NK-92 (cell line): Measurements from ENCODE around the gene CNNM4.

Experiments
- DNase-seq: peaks from one replicate; lab custom pipeline; 2025; ENCODE audit not compliant: unreplicated experiment; lab: John Stamatoyannopoulos, UW

The CNNM4 gene

DNA sequence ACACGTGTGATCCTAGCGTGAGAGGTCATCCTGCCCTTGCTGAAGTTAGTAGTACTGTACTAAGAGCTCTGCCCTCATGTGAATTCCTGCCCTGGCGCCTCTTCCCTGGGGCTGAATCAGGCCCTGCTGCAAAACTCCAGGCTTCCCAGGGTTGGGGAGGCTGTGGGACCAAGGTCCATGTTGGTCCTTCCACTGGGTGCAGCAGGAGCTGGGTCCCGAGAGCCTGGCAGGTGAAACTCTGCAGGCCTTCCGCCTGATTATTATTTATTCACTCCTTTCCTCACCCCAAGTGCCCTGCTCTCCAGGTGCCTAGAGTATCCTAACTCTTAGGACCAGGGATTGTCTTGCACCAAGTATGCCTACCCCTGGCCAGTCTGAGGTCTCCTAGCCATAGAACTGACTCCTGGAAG lies 50.1 kb downstream of the CNNM4 start:
- no peak for DNase-seq

DNA sequence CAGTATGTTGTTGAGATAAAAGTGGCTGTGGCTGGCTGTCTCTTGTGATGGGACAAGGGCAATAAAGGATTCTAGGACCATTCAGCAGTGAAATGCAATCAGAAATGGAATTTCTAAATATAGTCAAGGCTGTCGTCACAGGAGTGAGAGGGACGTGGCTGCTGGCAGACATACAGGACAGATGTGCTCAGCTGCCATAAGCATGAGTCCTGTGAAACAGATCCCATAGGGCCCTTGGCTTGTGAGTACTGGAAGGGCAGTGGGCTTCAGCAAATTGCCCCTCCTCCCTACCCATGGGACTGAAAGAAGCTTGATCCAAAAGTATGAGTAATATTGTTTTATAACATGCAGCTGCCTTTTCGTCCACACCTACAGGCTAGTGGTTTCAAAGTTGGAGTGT lies 51.2 kb downstream of the CNNM4 start:
- DNase-seq: no peak

DNA sequence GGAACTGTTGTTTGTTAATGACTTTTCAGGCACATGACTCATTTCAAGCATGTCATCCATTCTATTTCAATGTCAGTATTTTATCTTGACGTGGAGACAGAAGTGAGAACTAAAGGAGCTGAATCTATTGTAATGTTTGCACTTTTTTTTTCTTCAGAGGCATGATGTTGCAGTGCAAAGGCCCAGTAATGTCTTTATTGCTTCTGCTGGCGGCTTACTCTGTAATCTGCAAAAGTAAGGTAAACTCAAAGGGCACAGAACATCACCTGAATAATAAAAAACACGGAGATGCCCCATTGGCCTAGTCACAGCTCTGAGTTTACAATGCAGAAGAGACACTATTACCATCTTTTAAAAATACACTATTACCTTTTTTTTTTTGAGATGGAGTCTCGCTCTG lies 53.0 kb downstream of the CNNM4 start:
- no peak for DNase-seq

DNA sequence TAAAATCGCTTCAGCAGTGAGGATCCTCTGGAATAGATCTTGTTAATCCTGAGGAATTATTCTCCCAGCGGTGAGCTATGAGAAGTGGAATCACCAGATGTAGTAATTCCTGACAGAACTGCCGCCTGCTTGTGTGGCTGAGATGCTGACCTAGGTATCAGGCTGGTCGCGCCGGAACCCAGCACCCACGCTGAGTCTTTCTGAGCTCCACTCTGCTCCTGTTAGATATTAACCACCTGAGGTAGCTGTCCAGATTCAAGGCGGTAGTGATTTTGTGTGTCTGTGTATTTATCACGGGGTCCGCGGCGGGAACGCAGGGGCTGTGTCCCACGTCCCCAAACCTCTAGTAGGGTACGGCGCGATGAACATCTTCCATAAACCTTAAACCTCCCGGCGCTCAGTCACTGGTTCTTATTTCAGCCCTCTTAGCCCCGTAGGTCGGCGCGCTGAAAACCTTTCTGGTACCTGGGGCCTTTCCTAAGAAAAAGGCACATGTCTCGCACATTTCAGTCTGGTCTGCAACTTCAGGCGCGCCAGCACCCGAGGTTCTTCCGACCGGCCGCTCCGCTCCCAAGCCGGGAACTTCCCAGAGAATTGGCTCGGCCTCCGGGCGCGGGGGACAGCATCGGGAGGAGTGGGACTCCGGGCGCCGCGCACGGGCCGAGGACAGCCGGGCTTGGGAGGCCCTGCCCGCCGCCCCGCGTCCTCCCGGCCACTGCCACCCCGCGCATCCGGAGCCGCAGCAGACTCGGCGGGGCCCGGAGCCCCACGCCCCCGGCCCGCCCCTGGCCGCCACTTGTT lies 54.8 kb downstream of the CNNM4 start:
- DNase-seq: no peak

DNA sequence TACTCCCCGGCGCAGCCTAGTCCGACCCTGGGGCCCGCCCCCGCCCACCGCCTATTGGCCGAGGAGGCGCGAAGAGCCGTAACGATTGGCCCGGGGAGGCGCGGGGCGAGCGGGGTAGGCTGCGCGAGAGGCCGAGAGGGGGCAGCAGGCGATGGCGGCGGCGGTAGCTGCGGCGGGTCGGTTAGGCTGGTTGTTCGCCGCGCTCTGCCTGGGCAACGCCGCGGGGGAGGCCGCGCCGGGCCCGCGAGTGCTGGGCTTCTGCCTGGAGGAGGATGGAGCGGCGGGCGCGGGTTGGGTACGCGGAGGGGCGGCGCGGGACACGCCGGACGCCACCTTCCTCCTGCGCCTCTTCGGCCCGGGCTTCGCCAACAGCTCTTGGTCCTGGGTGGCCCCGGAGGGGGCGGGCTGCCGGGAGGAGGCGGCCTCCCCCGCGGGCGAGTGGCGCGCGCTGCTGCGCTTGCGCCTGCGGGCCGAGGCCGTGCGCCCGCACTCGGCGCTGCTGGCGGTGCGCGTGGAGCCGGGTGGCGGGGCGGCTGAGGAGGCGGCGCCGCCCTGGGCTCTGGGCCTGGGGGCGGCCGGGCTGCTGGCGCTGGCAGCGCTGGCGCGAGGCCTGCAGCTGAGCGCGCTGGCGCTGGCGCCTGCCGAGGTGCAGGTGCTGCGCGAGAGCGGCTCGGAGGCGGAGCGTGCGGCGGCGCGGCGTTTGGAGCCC lies 55.6 kb downstream of the CNNM4 start, which contains the start of gene CNNM3:
Gene CNNM3 (plus strand): TSS at position 142 of the 709 bp plus-strand sequence. CDS start 10 bp downstream, at position 152.
- peak; percentile 11 for DNase-seq

DNA sequence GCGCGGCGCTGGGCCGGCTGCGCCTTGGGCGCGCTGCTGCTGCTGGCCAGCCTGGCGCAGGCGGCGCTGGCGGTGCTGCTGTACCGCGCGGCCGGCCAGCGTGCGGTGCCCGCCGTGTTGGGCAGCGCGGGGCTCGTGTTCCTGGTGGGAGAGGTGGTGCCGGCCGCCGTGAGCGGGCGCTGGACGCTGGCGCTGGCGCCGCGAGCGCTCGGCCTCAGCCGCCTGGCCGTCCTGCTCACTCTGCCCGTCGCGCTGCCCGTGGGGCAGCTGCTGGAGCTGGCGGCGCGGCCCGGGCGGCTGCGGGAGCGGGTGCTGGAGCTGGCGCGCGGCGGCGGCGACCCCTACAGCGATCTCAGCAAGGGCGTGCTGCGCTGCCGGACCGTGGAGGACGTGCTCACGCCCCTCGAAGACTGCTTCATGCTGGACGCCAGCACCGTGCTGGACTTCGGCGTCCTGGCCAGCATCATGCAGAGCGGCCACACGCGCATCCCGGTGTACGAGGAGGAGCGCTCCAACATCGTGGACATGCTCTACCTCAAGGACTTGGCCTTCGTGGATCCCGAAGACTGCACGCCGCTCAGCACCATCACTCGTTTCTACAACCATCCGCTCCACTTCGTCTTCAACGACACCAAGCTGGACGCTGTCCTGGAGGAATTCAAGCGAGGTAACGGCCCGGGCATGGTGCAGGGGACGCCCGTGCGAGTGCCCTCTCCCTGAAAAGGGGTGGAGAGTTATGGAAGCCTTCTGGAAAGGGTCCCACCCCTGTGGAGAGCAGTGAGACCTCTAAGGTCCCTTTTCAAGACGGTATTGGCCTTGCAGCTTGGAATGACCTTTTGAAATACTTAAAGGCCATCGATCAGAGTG lies 56.4 kb downstream of the CNNM4 start:
- no peak for DNase-seq

DNA sequence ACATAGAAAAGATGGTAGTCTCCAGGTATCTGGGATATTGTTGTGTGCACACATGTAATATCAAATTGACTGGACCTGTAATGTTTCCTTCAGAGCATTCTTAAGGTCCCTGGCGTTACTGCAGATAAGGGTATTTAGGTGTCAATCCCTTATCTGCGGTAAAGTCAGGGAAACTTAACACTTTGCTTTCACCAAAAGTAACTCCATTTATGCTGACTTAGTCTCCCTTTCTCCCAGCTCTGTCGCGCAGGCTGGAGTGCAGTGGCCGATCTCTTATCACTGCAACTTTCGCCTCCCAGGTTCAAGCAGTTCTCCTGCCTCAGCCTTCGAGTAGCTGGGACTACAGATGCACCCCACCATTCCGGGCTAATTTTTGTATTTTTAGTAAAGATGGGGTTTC lies 57.2 kb downstream of the CNNM4 start:
- no peak for DNase-seq

DNA sequence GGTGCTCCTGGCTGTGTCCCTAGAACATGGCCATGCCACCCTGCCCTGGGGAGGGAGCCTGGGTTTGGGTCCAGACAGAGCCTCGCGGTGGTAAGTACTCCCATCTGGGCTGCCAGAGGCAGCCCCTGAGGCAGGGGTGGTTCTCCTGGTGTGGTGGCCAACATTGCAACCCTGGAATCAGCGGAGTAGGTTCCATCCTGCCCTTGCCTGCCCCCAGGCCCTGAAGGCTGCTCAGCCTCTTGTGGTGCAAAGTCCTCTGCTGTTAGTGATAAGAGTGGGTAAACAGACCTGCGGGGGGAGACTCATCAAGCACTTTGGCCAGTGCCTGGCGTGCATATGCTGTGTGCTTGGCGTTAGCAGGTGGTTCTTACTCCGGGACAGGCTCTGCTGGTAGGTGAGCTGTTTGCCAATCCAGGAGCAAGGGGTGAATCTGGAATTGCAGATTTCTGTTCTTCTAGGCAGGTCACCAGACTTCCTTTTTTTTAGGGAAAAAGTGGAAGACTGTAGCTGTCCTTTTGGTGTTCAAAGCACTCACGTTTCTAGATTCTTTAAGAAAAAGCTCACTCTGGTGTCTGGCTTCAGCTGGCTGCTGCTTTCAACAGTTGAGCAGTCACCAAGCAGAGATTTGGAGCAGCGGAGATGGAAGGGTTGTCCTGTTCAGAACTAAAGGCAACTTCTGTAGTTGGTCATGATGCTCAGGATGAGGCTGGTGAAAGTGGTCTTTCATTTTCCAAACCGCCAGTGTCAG lies 58.6 kb downstream of the CNNM4 start:
- DNase-seq: no peak

DNA sequence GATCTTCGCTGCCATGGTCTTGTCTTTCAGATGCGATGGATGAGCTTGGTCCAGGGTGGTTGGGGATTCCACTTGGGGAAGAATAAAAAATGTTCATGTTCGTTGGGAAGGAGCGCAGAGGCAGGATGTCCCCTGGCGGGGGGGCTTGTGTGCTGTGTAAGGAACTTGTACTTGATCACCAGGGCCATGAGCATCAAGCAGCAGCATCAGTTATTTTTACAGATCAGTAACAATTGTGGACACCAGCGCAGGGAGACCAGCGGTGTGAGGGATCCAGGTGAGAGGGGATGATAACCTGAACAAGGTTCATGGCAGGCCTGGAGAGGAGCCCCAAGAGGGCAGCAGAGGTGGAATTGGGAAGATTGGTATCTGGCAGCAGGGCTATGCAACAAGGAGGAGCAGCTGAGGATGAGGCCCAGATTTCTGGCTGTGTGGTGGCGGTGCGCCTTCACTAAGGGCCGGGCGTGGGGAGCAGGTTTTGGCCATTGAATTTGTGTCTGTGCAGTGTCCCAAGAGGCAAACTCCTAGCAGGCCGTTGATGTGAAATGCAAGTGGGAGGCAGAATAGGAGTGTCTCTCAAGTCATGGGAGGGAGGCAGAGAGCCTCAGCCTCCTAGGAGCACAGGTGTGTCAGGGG lies 59.3 kb downstream of the CNNM4 start:
- no peak for DNase-seq

DNA sequence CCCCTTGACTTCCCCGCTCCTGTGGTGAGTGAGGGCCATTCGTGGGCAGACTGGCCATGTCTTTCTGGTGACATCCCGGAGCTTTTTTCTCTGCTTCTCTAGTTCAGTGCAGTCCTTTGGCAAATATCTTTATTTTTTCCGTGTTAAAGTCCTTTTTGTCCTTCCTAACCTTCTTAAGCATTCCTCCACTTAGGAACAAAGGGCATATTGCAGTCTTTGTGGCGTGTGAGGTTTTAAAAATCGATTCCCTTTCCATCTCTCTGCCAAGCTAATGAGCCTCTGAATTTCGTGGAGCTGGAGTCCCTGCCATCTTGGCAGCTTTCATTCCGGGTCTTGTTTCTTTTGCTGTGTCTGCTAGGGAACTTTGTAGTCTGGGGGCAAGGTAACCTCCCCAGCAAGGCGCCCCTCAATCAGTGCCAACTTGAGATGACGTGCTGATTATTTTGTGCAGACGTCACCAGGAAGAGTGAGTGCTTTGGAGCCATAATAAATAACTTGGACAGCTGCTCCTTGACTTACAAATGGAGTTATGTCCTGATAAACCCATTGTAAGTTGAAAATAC lies 60.5 kb downstream of the CNNM4 start:
- DNase-seq: no peak

DNA sequence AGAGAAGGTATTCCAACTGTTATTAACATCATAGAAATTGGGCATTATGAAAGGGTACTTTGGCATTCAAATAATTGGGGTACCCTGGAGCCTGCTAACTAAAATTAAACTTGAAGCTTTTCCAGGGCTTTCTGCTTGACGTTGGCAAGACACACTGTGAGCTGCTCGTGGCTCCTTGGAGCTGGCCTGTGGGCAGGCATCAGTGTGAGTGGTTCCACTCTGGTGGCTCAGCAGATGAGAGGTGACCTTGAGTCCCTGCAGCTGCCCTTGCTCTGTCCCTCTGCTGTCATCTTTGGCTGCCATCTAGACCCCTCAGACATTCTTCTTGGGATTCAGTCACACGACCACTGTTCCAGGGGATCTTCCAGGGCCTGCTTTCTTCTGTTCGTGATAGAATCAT lies 62.1 kb downstream of the CNNM4 start:
- DNase-seq: no peak

DNA sequence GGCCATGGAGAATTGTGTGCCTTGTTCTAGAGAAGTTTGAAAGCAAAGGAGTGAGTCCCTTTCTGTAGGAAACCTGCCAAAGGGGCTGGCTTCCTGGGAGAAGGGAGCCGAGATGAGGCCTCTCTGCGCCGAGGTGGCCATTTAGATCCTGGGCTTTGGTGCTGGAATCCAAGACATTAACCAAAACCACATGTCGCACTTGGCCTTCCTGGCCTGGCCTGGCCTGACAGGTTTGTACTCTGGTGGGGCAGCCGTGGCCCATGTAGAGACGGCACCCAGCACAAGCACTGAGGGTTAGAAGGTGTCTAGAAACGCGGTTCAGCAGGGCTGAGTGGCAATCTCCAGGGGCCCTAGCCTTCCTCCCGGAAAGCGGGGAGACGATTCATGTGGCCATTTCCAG lies 62.5 kb downstream of the CNNM4 start:
- DNase-seq: no peak

DNA sequence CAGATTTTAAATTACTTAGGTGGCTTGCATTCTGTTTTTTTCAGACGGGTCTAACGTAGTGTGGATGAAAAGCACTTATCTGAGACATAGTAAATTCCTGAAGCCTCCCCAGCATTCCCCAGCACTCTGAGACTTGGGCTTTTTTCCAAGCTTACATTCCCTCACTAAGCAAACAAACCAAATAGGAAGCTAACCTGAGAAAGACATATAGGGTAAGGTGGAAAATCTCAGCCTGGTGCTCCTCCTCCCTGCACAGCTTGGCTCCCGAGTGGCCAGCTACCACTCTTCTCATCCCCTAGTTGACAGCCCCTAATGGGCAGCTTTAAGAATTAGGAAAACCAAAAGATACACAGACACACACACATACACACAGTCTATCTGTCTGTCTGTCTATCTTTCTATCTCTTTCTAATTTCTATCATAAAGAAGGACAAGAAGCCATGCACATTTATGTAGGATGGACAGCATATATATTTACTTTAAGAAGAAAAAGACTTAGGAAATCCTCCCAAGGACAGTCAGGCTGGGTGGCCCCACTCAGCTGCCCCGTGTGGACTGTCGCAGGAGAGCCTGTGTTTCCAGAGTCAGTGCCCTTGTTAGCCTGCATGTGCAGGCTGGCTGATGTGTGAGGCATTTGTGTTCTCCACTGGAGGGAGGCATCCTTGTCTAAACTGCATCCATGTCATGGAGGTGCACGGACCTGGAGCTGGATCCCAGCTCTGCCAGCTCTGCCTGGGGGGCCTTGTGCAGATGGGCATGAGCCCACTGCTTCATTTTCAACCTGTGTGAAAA lies 63.6 kb downstream of the CNNM4 start:
- no peak for DNase-seq

DNA sequence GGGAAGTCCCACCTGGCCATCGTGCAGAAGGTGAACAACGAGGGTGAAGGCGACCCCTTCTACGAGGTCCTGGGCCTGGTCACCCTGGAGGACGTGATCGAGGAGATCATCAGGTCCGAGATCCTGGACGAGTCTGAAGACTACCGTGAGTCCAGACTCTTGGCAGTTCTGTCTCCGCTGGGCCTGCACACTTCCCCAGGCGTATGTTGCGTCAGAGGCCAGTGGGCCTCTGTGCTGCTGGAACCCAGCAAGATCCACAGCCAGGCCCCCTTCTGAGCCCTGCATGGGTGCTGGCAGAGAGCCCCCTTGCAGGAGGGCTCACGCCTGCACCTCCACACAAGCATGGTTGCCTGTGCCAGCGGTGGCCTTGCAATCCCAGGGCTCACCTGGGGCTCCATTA lies 64.4 kb downstream of the CNNM4 start:
- DNase-seq: no peak

DNA sequence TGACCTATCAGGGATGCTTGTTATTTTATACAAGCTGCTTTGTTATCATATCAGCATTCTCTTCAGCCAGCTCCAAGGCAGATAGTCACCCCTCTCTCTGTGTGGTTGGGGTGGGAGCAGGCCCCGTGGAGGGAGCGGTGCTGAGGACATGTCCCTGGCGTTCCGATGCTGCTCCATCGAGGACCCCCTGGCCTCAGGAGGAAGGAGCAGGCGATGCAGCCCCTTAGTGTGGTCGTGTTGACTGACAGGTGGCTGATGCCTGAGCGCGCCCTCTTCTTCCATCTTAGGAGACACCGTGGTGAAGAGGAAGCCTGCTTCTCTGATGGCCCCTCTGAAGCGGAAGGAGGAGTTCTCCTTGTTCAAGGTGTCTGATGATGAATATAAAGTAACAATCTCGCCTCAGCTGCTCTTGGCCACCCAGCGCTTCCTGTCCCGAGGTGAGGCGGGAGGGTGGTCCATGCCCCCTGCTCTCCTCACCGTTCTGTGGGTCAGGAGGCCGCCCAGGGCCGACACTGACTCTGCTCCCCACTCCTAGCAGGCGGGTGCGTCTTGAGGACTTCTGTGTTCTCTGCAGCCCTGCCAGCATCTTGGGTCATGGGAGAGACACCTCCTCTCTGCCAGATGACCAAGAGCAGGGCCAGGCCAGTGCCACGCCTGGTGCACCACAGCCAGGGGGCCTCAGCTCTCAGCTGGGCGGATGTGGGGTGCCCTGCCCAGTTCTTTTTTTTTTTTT lies 66.0 kb downstream of the CNNM4 start:
- no peak for DNase-seq

DNA sequence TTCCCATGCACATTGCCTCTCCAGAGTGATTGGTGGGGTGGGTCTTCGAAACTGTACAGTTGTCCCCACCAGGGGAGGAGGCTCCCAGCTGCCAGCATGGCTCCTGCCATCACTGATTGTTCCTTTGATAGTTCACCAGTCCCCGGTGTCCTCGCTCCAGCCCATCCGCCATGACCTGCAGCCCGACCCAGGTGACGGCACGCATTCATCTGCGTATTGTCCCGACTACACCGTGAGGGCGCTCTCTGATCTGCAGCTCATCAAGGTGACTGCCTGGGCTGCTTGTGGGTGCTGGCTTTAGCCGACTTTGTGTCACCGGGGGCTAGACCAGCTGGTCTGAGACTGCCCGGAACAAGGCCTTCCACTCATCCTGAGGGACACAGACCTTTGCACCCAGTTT lies 67.7 kb downstream of the CNNM4 start:
- DNase-seq: no peak

DNA sequence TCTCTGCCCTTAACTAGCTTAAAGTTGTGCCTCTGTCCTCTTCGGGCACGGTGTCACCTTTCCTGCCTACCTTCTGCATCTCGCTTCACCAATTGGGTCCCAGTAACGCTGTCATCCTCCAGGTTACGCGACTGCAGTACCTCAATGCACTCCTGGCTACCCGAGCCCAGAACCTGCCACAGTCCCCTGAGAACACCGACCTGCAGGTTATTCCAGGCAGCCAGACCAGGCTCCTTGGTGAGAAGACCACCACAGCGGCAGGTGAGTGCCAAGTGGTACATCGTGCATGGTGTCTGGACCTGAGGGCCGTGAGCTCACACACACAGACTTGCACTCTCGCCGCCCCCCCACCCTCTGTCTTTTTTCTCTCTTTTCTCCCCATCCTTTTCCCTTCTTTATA lies 68.2 kb downstream of the CNNM4 start:
- DNase-seq: no peak

DNA sequence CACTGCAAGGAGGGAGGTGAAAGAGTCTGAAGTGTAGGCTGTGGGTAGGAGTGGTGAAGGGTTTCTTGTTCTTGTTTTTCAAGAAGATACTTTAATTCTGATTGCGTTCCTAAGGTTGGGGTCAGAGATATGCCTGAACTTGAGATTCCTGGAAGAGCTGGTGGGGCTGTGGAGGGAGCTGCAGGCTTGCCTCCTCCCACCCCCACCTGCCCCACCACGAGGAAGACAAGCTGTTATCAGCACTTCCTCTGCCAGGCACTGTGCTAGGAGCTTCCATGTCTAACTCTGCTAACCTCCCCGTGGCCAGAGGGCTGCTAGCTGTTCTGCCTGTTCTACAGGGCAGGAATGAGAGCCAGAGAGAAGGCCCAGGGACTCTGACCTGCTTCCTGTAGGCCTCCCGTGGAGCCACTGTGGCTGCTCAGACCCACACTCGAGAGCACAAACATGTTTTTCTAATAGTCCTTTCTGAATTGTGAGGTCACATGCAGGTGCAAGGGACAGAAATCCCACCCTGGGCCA lies 69.4 kb downstream of the CNNM4 start:
- DNase-seq: no peak
